Activated T-helper 1 cell treated with anti-CD3 and anti-CD28 coated beads, Interleukin-12 subunit alpha, Interleukin-12 subunit beta, Interleukin-2, Interleukin-4 antibody, amounts not matched to agents 30 ng/mL and 10 ng/mL and 1 ng/mL, durations not matched to agents 14 hours and 24 hours and 36 hours (primary cell): ENCODE data around the gene TTPAL. TPM values are rescaled to one million over a fixed set of nuclear protein-coding genes. Genes with fewer than 3 reads are reported as not detected.

Experiments
- DNase-seq: peaks from one replicate; pipeline ENCODE4 v3.0.0; 2021; ENCODE audit warnings: low spot score
- H3K27ac Mint-ChIP-seq: one replicate; pipeline ENCODE4 v1.8.0; 2021; ENCODE audit warnings: mild to moderate bottlenecking, mixed read lengths
- H3K27me3 Mint-ChIP-seq: one replicate; pipeline ENCODE4 v1.8.0; 2022; ENCODE audit warnings: mild to moderate bottlenecking, moderate library complexity, mixed read lengths; ENCODE audit not compliant: insufficient read depth
- H3K36me3 Mint-ChIP-seq: one replicate; pipeline ENCODE4 v1.8.0; 2021; ENCODE audit warnings: low read depth, mixed read lengths
- H3K4me1 Mint-ChIP-seq: one replicate; pipeline ENCODE4 v1.8.0; 2021; ENCODE audit warnings: low read depth, mixed read lengths
- H3K4me3 Mint-ChIP-seq: one replicate; pipeline ENCODE4 v1.8.0; 2021; ENCODE audit warnings: mild to moderate bottlenecking, moderate library complexity, mixed read lengths
- H3K9me3 Mint-ChIP-seq: one replicate; pipeline ENCODE4 v1.8.0; 2021; ENCODE audit warnings: mixed read lengths
- intact Hi-C: fragments of 100-400 bp; cut with micrococcal nuclease; formaldehyde crosslinking; loops from one replicate; pipeline ENCODE4 v1.15.1; 2024
- total RNA-seq: library from RNA; stranded (reverse); gene quantifications from 2 replicates; pipeline ENCODE4 v1.2.3, GENCODE V29; 2022

The TTPAL gene
- total RNA-seq, 1 donor from 2014 or later, result 22.9 TPM

GRCh38 chr20:44526129-44526528 lies 50.5 kb downstream of the TTPAL start:
- H3K27ac Mint-ChIP-seq, result no peak overlapping the region
- H3K4me3 Mint-ChIP-seq, result no peak overlapping the region
- DNase-seq, result no peak
- H3K27me3 Mint-ChIP-seq, result no peaks in the 10 kb centered on the region
- no peaks in the 10 kb centered on the region for H3K36me3 Mint-ChIP-seq
- intact Hi-C loops, result loop anchor here (10.0 kb wide), 3 partner anchors 209 to 931 kb away; partner anchors contain the start of genes IFT52, STK4 and TOMM34
- H3K4me1 Mint-ChIP-seq, result peaks cover 13% of the 10 kb centered on the region
- no peaks in the 10 kb centered on the region for H3K9me3 Mint-ChIP-seq

- Mint-ChIP-seq H3K27me3 (no peaks in the 10 kb centered on the region), H3K36me3 (no peaks in the 10 kb centered on the region), H3K9me3 (no peaks in the 10 kb centered on the region), H3K4me1 (peaks cover 4% of the 10 kb centered on the region), H3K27ac (no peak overlapping the region), H3K4me3 (no peak overlapping the region)
- no peak for DNase-seq
- intact Hi-C loops, result loop anchor here (10.0 kb wide), 3 partner anchors 207 to 933 kb away; partner anchors contain the start of genes IFT52, STK4 and TOMM34
These were observed 52.1 kb downstream of the TTPAL start for GRCh38 chr20:44527716-44528199.

- Mint-ChIP-seq H3K27me3 (no peaks in the 10 kb centered on the region), H3K9me3 (no peaks in the 10 kb centered on the region), H3K27ac (no peak overlapping the region), H3K4me1 (peaks cover 4% of the 10 kb centered on the region), H3K4me3 (no peak overlapping the region), H3K36me3 (no peaks in the 10 kb centered on the region)
- no peak for DNase-seq
- intact Hi-C loops, result loop anchor here (10.0 kb wide), 3 partner anchors 206 to 934 kb away; partner anchors contain the start of genes IFT52, STK4 and TOMM34
These were observed 52.6 kb downstream of the TTPAL start for GRCh38 chr20:44528309-44528708.

GRCh38 chr20:44532259-44532980 lies 56.7 kb downstream of the TTPAL start:
- H3K27me3 Mint-ChIP-seq, result peaks cover 5% of the 10 kb centered on the region
- no peaks in the 10 kb centered on the region for H3K36me3 Mint-ChIP-seq
- no peaks in the 10 kb centered on the region for H3K9me3 Mint-ChIP-seq
- DNase-seq, result no peak
- H3K4me1 Mint-ChIP-seq, result no peaks in the 10 kb centered on the region
- intact Hi-C loops, result loop anchor here (2.0 to 5.0 kb wide), 2 partner anchors 45 to 78 kb away; no protein-coding TSS in a partner anchor
- H3K4me3 Mint-ChIP-seq, result no peak overlapping the region
- no peak overlapping the region for H3K27ac Mint-ChIP-seq

GRCh38 chr20:44532981-44533331 lies 57.3 kb downstream of the TTPAL start:
- no peak overlapping the region for H3K27ac Mint-ChIP-seq
- H3K4me3 Mint-ChIP-seq, result no peak overlapping the region
- no peaks in the 10 kb centered on the region for H3K4me1 Mint-ChIP-seq
- no peaks in the 10 kb centered on the region for H3K36me3 Mint-ChIP-seq
- no peak for DNase-seq
- intact Hi-C loops, result loop anchor here (1.0 to 5.0 kb wide), 3 partner anchors 20 to 78 kb away; no protein-coding TSS in a partner anchor
- H3K9me3 Mint-ChIP-seq, result no peaks in the 10 kb centered on the region
- peaks cover 5% of the 10 kb centered on the region for H3K27me3 Mint-ChIP-seq

DNA sequence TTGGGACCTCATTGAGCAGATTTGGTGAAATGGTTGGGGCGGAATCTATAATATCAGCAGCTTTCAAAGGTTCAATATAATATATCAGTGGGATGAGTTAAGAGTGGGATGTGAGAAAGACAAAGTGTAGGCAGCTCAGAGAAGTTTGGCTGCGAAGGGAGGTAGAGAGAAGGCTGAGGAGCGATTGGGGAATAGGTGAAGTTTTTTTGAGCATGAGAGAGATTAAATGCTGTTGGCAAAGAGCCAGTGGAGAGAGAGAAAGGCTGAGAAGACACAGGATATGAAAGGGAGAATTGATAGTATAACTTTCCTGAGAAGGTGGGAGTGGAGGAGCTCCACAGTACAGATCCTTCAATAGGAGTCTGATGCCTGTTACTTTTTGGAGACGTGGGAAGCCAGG lies 58.3 kb downstream of the TTPAL start:
- no peaks in the 10 kb centered on the region for H3K36me3 Mint-ChIP-seq
- H3K9me3 Mint-ChIP-seq, result no peaks in the 10 kb centered on the region
- intact Hi-C loops, result loop anchor here (1.0 to 5.0 kb wide), 3 partner anchors 19 to 77 kb away; no protein-coding TSS in a partner anchor
- no peaks in the 10 kb centered on the region for H3K4me1 Mint-ChIP-seq
- no peak overlapping the region for H3K27ac Mint-ChIP-seq
- H3K27me3 Mint-ChIP-seq, result peaks cover 5% of the 10 kb centered on the region
- DNase-seq, result no peak
- H3K4me3 Mint-ChIP-seq, result no peak overlapping the region

DNA sequence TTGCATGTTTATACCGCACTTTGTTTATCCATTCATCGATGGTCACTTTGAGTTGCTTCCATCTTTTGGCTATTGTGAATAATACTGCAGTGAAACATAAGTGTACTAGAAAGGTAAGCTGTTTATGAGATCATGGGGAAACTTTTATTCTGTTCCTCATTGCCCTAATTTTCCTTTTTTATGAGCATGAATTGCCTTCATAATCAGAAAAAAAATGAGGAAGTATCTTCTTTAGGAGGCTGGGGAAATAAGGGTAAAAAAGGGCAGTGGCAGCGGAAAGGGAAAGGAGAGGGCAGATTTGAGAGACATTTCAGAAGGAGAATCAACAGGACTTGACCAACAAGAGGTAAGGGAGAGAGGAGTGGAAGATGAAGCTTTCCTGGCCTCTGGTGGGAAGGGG lies 60.5 kb downstream of the TTPAL start:
- DNase-seq, result no peak
- Mint-ChIP-seq H3K27me3 (peaks cover 5% of the 10 kb centered on the region), H3K9me3 (no peaks in the 10 kb centered on the region), H3K36me3 (no peaks in the 10 kb centered on the region), H3K4me1 (no peaks in the 10 kb centered on the region), H3K27ac (no peak overlapping the region), H3K4me3 (no peak overlapping the region)
- intact Hi-C loops, result no loop called here

- no peak for DNase-seq
- no peaks in the 10 kb centered on the region for H3K9me3 Mint-ChIP-seq
- H3K27ac Mint-ChIP-seq, result no peak overlapping the region
- intact Hi-C loops, result no loop called here
- peaks cover 5% of the 10 kb centered on the region for H3K27me3 Mint-ChIP-seq
- no peak overlapping the region for H3K4me3 Mint-ChIP-seq
- H3K4me1 Mint-ChIP-seq, result no peaks in the 10 kb centered on the region
- no peaks in the 10 kb centered on the region for H3K36me3 Mint-ChIP-seq
These were observed 62.3 kb downstream of the TTPAL start for GRCh38 chr20:44537993-44538392.

GRCh38 chr20:44540834-44541233 lies 65.2 kb downstream of the TTPAL start:
- Mint-ChIP-seq H3K27ac (no peak overlapping the region), H3K36me3 (no peaks in the 10 kb centered on the region), H3K27me3 (no peaks in the 10 kb centered on the region), H3K4me1 (no peaks in the 10 kb centered on the region), H3K4me3 (no peak overlapping the region), H3K9me3 (no peaks in the 10 kb centered on the region)
- DNase-seq, result no peak
- intact Hi-C loops, result no loop called here

DNA sequence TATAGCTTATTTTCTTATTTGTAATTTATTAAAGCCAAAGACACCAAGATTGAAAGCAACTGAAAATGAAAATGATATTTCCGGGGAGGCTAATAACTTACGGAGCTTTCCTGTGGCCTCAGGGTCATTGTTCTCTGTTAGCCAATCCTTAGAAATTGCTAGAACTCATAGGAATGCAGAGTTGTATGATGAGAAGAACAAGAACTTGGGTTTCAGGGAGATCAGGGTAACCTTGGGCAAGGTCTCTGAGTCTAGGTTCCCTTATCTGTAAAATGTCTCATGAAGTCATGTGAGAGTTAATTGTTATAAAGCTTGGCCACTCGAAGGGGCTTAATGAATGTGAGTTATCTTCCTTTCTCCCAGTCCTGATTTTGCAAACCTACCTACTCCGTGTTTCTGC lies 66.3 kb downstream of the TTPAL start:
- intact Hi-C loops, result no loop called here
- Mint-ChIP-seq H3K9me3 (no peaks in the 10 kb centered on the region), H3K27me3 (no peaks in the 10 kb centered on the region), H3K4me3 (no peak overlapping the region), H3K4me1 (no peaks in the 10 kb centered on the region), H3K27ac (no peak overlapping the region), H3K36me3 (no peaks in the 10 kb centered on the region)
- no peak for DNase-seq

- H3K9me3 Mint-ChIP-seq, result no peaks in the 10 kb centered on the region
- intact Hi-C loops, result no loop called here
- no peaks in the 10 kb centered on the region for H3K27me3 Mint-ChIP-seq
- H3K27ac Mint-ChIP-seq, result no peak overlapping the region
- no peak for DNase-seq
- no peaks in the 10 kb centered on the region for H3K4me1 Mint-ChIP-seq
- H3K36me3 Mint-ChIP-seq, result no peaks in the 10 kb centered on the region
- no peak overlapping the region for H3K4me3 Mint-ChIP-seq
These were observed 67.2 kb downstream of the TTPAL start for GRCh38 chr20:44542890-44543289.

DNA sequence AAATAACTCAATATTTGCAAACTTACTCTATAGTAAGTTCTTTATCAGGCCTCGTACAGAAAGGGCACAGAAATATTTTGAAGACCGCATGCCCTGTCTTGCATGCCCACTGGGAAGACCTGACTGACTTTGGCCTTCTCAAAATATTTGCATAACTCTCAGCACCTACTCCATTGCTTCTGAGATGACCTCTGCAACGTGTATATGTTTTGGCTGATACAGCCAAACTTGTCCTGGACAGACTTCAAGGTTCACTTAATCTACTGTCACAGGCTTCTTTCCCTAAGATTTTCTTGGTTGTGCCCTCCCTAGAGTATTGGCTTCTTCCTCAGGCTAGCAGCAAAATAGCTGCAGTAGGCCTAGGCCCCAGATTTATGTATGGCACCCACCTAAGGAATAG lies 67.7 kb downstream of the TTPAL start:
- Mint-ChIP-seq H3K4me3 (no peak overlapping the region), H3K9me3 (no peaks in the 10 kb centered on the region), H3K27me3 (no peaks in the 10 kb centered on the region), H3K27ac (no peak overlapping the region), H3K4me1 (no peaks in the 10 kb centered on the region), H3K36me3 (no peaks in the 10 kb centered on the region)
- no peak for DNase-seq
- intact Hi-C loops, result no loop called here
